GM19324 (cell line): ENCODE measurements around the gene KLF16.

Experiments used
- ATAC-seq: cut with Tn5 transposase; IDR thresholded peaks from one replicate; pipeline ENCODE4 v1.9.1; 2021; ENCODE audit warnings: mild to moderate bottlenecking, moderate library complexity; ENCODE audit not compliant: unreplicated experiment, low FRiP score

KLF16 gene

DNA sequence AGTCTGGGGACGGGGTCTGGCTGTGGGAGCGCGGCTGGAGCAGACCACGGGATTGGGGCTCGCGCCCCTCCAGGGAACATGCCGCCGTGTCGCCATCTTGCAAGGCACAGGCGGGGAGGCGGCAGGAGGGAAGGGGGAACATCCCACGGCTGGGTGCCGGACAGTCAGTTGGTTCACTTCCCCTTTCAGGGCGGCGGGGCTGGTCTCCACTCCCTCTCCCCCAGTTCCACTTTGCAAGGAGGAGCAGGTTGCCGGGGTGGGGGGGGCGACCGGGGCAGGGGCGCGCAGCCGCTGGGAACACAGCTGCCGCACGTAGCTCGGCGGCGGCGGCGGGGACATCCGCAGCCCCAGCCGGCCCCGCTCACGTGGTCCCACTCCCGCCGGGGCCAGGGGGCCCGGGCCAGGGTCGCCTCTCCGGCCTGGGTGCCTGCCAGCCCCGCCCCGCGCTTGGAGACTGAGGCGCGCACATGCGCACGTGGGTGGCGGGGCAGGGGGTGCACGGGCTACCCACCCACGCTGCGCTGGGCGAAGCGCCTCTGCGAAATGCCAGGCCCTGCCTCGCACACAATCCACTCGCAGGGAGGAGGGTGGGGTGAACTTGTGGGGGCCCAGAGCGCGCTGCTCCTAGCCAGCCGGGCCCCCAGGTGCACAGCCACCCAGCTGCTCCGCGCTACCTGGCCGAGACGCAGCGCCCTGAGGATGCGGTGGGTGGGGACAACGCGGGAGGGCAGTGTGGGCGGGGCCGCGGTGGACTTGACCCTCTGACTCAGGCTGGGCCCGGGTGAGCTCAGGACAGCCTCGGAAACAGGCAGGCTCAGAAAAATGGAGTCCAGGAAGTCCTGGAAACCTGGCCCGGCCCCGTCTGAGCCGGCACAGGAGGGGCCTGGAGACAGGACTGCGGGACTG is 6.4 kb downstream of the KLF16 start:
- peak; percentile 25 for ATAC-seq

DNA sequence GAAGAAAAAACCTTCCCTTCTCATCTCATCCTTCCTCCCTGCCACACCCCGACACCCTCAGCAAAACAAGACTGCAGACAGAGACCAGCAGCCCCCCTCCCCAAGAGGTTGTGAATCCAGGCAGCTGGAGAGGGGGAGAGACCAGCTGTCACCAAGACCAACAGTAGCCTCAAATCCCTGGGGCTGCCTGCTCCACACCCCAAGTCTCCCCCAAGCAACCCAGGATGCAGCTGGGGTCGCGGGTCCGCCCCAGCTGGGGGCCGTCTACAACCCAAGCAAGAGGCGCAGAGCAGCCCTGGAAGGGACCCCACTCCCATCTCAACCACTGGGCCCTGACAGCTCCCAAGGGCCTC is 7.1 kb downstream of the KLF16 start:
- ATAC-seq, result no peak

DNA sequence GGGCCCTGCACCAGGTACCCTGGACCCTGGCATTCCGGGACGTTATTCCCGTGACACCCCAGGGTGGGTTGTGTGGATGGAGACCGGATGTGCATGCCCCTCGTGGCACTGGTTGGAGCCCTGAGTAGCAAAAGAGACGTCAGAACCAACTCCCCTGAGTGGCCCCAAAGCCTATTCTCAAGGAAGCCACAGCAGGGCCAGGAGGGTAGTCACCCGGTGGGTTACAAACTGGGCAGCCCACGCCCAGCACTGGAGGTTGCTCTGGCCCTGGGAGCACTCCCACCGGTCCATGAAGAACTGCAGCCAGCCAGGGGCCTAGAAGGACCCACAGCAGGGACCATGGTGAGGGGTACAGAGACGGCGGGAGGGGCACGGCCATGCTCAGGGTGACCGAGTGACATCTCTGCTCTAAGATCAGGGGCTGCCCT is 7.5 kb downstream of the KLF16 start:
- ATAC-seq, result no peak

DNA sequence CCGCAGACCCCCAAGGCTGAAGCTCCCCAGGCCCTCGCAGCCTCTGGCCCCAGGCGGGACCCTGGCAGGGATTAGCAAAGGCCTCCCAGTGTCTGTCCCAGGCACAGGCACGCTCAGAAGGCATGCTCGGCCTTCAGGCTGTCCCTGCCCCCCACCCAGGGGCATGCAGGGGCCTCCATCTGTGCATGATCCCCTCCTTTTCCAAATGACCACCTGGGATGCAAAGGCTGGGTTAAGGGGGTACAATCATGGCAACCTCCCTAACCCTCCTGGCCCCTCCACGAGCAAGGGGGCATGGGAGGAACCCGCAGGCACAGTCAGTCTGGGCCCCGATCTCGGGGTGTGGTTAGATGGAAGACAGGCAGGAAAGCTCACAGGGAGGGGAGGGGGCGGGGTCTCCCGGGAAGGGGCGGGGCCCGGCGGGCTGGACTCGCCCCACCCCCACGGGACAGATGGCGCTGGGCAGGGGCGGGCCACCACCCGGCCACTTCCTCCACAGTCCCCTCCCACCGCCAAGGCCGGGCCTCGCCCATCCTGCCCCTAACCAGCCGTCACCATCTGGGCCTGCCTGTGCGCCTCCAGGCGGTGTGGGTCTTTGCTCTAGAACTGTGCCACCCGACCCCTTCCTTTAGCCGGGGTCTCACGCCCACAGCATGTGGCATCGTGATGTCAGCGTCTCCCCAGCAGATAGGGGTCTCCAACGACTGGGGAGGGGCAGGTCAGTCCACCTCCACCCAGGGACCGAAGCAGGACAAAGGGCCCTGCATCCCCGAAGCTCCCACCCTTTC is 8.1 kb downstream of the KLF16 start:
- ATAC-seq, result peak; percentile 52

DNA sequence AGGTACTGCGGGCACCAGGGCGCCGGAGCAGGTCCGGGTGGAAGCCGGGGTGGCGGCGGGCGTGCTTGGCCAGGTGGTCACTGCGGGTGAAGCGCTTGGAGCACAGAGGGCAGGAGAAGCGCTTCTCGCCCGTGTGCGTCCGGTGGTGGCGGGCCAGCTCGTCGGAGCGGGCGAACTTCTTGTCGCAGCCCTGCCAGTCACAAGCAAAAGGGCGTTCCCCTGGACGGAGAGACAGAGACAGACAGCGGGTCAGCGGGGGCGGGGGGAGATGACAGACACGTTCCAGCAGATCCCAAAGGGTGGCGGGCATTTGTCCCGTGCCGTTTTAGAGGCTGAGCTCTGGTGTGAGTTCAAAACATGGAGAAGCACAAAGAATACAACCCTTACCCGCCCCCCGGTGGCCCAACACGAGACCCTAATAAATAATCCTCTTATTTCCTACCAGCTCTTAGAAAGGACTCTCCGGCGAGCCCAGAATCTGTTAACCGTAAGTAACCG is 8.8 kb downstream of the KLF16 start:
- no peak for ATAC-seq

DNA sequence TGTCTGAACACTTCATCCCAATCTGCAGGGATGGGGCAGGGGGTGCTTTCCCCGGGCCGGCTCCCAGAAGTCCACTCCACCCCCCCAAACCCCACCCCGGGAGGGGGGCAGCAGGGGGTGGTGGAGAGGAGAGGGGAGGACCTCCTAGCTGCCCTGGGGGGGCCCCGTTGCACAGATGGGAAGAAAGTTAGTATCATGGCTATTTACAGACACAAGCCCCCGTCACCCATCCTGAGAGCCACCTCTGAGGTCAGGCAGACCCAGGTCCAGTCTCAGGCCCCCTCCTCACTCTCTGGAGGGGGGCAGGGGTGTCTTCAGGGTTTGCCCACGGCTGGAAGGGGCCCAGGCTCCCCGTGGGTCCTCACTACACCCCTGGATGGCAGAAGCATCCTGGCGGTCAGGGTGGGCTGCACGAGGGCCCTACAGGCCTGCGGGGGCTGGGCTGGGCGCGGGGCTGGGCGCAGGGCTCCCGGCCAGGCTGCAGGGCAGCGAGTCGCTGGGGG is 9.3 kb downstream of the KLF16 start:
- no peak for ATAC-seq

DNA sequence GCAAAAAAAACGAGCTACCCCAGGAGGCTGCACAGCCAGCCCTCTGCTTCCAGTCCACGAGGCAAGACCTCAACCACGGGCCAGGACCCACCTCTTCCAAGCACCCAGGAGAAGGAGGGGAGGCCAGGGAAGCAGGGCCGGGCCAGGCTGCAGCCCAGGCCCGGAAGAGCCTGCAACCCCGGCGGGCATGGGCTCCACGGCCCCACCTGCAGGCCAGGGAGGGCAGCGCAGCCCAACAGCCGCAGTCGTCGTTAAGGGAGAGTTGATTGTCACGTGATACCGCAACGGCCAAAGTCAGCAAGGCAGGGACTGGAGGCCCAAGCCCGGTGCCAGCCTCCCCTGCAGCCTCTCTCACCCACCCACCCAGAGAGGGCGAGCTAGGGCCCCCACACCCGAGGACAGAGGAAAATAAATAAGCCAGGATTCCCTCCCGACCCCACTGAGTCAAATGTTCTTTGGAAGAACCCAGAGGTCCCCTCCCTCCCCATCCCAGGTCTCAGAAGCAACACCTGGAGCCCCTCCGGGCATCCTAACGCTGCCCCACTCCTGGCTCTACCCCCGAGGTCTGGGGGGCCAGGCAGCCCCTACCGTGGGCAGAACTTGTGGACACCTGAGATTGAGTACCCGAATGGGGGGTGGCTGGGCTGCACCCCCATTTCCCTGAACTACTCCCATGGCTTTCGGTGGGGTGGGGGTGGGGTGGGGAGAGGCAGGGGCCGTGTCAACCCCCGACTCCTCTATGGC is 9.9 kb downstream of the KLF16 start:
- no peak for ATAC-seq

DNA sequence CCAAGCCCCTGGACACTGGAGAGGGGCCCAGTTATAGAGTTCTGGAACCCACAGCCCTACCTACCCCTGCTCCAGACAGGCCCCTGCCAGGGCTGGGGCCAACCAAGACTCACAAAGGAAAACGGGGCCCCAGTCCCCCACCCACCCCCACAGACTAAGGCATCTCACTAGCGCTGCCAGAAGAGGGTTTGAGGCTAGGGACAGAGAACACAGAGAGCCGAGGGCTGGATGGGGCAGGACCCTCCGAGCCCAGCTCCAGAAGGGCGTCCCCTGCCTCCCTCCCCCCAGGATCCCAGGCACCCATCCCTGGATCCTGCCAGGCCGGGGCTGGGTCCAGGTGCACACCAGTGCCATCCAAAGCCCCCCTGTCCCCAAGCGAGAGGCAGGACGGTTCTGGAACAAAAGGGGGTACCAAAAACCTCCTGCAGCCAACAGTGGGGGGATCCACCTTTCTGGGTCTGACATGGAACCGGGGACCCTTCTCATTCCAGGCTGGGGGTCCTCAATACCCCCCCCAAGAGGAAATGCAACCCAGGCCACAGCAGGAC is 10.7 kb downstream of the KLF16 start:
- no peak for ATAC-seq

DNA sequence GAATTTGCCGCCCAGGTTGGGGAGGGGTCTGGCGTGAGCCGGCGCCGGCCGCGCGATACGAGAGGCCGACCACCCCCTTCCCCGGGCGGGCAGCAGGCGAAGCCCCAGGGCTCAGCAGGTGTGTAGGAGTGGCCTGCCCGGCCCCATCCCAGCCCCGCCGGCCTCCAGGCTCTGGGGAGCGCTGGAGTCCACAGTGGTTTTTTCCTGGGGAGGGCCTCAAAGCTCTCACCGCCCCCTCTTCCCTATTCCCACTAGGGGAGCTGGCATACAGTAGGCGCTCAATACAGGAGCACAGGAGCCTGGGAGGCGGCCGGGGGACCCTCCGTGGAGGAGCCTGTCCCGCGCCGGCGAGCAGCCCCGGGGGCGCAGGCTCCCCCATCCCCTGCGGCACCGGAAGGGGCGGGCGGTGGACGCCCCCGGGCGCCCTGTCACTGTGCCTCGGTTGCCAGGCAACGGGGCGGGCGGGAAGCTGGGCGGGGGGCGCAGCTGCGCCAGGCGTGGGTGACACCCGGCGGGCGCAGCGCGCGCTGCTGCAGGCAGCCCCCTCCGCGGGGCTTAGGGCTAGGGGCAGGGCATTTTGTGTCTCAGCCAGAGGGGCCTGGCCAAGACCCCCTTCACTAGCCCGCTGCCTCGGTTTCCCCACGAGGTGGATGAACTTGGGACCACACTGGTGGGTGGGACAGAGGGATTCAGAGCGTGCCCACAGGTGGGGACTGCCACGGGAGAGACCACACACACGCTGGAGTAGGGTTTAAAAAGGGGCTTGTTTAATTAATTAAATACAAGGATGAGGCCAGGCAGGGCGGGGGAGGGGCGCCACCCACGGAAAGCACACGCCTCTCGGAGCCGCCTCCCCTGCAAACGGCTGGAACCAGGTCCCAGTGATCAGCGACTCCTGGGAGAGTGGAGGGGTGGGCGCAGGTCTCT is 11.5 kb downstream of the KLF16 start:
- ATAC-seq, result no peak

DNA sequence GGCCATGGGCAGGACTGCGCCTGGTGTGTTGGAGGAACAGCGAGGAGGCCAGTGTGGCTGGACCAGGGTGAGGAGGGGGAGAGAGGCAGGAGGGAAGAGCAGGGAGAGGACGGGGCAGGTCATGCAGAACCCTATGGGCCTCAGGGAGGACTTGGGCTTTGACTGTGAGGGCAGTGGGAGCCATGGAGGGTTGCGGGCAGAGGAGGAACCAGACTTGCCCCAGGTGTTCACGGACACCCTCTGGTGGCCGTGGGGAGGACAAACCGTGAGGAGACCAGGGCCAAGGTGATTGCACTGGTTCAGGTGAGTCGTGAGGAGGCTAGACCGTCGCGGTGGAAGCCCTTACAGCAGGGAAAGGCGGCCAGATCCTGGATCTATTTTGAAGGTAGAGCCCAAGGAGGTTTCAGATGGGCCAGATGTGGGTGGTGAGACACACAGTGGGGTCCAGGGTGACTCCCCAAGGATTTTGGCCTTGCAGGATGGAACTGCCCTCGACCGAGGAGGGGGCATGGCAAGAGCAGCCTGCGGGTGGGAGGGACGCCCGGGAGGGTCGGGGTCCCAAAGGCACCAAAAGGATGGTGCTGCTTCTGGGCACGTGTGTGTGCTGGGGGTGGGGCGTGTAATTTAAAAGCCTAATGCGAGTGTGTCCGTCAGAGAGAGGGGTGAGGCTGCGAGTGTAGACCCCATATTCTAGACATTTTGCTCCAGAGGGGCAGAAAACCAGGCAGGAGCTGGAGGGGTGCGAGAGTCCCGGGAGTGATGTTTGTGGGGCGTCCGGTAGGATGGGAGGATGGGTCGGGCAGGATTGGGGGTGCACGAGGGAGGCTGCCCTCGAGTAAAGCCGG is 12.3 kb downstream of the KLF16 start:
- ATAC-seq, result no peak

DNA sequence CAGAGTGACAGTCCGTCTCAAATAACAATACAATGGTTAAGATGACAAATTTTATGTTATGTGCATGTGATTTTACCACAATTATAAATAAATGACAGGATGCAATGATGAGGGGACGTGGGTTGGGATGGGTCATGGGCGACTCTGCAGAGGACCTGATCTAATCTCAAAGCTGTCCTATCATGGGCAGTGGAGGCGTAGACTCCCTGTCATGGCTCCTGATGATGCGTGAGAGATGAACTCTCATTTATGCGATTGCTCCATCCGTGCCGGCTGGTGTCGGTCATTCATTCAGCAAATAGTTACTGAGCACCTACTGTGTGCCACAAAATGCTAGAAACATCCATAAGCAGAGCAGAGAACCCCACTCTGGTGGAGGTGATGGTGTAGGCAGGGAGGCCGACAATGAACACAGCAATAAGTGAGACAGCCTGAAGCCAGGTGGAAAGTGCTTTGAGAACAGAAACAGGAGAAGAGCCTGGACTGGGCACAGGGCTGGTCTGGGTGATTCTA is 13.4 kb downstream of the KLF16 start:
- no peak for ATAC-seq

DNA sequence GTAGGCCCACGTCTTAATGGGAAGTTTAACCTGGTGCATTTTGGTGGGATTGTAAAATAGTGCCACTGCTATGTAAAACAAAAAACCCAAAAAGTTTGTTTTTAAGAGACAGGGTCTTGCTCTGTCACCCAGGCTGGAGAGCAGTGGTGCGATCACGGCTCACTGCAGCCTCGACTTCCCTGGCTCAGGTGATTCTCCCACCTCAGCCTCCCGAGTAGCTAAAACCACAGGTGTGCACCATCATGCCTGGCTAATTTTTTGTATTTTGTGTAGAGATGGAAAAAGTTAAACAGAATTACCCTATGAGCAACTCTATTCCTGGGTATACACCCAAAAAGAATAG is 14.3 kb downstream of the KLF16 start:
- ATAC-seq, result no peak

DNA sequence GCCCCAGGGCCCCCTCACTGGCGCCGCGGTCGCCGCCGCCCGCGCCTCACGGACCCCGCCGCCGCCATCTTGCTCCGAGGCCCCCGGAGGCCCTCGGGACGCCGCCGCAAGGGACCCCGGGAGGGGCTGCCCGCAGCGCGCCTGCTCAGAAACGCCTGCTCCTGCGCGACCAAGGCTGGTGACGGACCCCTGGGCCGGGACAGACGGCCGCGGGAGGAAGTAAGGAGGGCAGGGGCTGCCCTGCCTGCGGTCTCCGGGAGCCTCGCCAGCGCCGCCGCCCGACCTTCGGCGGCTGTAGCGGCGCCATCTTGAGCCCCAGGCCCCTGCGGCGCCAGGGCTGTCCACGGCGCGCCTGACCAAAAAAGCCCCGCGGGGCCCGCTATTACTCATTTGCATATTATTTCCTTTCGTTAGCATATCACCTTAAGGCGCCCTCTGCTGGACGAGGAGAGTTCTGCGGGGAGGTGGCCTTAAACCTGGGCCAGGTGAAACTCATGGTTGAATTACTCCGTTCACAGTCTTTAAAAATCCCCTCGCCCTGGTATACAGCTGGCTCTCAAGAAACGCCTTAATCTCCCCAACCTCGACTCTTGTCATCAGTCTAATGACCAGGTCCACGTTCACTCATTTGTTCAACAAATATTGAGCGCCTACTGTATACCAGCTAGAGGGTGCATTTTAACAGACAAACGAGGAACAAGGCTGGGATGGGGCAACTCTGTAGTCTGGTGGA is 14.8 kb downstream of the KLF16 start, which contains the start of gene REXO1:
REXO1 (minus strand) TSS at position 85 of the 733 bp plus-strand sequence. CDS start 125 bp downstream, outside the sequence.
- ATAC-seq, result peak; percentile 76

DNA sequence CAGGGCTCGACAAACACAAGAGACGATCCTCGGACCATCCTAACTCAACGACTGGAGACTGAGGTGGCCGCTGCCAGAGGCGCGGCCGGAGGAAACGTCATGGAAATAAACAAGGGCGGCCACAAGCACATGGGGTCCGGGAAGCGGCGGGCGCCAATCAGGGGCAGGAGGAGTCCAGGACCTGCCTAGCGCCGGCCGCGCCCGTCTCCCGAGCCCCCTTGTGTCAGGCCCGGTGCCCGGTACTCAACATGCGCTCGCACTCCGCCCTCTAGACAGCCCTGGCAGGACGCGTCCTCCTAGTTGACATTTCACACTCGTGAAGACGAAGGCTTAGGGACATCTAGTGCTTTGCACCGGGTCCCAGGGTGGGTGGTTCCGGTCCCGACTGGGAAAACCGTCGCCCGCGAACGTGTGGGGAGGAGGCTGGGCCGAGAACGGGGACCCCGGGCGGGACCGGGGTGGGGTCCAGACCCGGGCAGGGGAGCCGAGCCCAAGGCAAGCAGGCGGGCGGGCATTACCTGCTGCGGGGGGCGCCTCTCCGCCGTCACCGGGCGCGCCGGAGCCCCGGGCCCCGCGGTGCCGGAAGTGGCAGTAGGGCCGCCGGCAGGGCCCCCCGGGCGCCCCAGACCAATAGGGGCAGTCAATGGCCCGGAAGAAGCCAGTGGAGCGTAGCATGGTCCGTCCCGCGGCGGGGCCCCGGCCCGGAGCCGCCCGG is 15.5 kb downstream of the KLF16 start:
- no peak for ATAC-seq

DNA sequence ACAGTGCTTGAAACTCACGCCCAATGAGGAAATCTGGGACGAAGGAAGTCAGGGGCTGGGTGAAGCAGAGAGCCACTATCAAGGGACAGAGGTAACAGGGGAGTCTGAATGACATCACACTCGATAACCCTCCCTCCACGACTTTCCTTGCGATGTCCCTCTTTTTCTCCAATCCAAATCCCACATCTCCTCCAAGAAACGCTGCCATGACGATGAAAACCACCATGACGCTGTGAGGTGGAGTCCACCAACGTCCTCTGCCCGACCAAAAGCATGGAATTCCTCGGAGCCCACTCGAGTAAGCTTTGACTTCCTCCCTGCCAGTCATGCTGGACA is 16.1 kb downstream of the KLF16 start:
- ATAC-seq, result no peak

DNA sequence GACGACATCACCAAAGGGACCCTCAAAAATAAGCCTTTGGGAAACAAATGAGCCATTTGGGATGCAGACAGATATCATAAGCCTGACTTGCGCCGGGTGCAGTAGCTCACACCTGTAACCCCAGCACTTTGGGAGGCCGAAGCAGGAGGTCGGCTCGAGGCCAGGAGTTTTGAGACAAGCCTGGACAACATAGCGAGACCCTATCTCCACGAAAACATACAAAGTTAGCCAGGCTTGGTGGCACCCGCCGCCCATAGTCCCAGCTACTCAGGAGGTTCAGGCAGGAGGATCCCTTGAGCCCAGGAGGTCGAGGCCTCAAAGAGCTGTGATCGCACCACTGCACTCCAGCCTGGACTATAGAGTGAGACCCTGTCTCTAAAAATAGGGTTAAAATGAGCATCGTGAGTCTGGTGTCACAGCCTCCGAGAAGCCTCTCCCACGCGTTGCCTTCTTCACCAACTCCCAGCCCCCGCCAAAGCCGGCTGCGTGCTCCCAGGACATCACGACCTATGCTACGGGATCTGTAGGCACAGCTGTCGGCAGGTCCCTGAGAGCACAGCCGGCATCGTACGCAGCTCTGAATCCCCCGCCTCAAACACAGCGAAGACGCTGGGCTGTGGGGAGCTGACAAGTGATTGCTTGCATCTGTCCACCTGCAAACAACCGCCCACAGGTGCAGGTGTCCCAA is 16.7 kb downstream of the KLF16 start:
- ATAC-seq, result no peak
